Spleen (tissue), 7 donors: Measurements from ENCODE around the gene ZDHHC14.

Experiments used
- POLR2A ChIP-seq, 3 donors: fragments of 450-650 bp; IDR thresholded peaks; one replicate each; pipeline ENCODE4 v1.5.1; 2017; ENCODE audit warnings: antibody characterized with exemption in 3 of 3, mild to moderate bottlenecking in 1 of 3
- POLR2AphosphoS5 ChIP-seq, 3 donors: sonication (generic); formaldehyde crosslinking; IDR thresholded peaks; one replicate each; pipeline ENCODE4 v1.5.1; 2017; ENCODE audit warnings: antibody characterized with exemption in 3 of 3
- TF ChIP-seq, protein P1 (sequence below), 11 experiments: fragments of 200-600 bp in 7 of 11; fragments of 450-650 bp in 4 of 11; sonication (generic) in 4 of 11; IDR thresholded peaks in 8 of 11; conservative IDR thresholded peaks in 3 of 11; 1 replicate in 7 of 11; 2 replicates in 4 of 11; pipeline versions ENCODE4 v1.4.0 to v1.8.0; 2016 to 2021; ENCODE audit warnings: antibody characterized with exemption in 11 of 11, inconsistent platforms in 4 of 11, mild to moderate bottlenecking in 1 of 11
- donor health status: DM: no; HTN: no; CAD: no; lungs with moderate emphysema.
- donor health status: DM: no; HTN: no; CAD: no.
- donor health status: DM: no; HTN: no; CAD: no.

DNA sequence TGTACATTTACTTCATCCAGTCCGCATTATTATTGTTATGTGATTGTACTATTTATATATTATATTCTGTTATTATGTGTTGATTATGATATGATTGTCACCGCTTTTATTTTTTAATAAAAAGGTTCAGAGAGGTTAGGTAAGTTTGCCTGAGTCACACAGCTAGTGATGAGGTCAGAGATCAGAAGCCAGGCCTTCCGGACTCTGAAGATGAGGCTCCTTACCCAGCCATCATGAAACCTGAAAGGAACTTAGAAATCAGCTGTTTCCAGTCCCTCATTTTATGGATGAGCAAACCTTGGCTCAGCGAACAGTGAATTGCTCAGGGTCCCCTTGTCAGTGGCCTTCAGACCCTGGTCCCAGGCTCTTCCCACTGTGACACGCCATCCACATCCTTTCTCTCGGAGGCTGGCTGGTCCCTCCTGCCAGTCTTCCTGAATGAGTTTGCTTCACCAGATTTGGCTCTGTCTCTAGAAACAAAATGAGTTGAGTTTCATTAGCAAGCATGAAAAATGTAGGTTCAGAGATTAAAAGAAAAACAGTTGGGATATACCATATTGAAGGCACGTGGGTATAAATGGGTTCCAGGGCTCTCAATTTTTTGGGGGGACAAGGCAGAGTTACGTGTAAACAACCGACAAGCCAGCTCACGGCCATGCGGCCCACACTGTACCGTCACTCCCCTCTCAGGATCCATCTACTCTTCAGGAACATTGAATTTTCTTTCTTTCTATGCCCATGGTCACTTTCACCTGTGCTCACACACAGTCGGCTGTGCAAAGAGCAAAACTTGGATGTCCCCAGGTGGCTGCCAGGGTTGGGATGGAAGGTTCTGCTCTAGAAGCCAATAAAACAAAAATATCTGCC lies 132.9 kb downstream of the ZDHHC14 start:
- TF ChIP-seq, protein P1, sequence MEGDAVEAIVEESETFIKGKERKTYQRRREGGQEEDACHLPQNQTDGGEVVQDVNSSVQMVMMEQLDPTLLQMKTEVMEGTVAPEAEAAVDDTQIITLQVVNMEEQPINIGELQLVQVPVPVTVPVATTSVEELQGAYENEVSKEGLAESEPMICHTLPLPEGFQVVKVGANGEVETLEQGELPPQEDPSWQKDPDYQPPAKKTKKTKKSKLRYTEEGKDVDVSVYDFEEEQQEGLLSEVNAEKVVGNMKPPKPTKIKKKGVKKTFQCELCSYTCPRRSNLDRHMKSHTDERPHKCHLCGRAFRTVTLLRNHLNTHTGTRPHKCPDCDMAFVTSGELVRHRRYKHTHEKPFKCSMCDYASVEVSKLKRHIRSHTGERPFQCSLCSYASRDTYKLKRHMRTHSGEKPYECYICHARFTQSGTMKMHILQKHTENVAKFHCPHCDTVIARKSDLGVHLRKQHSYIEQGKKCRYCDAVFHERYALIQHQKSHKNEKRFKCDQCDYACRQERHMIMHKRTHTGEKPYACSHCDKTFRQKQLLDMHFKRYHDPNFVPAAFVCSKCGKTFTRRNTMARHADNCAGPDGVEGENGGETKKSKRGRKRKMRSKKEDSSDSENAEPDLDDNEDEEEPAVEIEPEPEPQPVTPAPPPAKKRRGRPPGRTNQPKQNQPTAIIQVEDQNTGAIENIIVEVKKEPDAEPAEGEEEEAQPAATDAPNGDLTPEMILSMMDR (IDR thresholded peaks at IDR 0.05 in 8 of 11, conservative IDR thresholded peaks at IDR 0.05 in 3 of 11), result no peak
- TF ChIP-seq POLR2A (IDR thresholded peaks at IDR 0.05) (no peak), POLR2AphosphoS5 (IDR thresholded peaks at IDR 0.05) (peak in 2 of 3 donors; percentile 29 to 44)
